Epithelial cell of esophagus (primary cell): ENCODE data around the gene LCN15.

Source experiments
- DNase-seq: peaks from one replicate; pipeline ENCODE4 v3.0.0; 2010; ENCODE audit warnings: low read depth
- H3K4me3 ChIP-seq: 2 replicates; pipeline ENCODE4 v1.5.1; 2011; ENCODE audit warnings: mild to moderate bottlenecking, low read length, control low read depth
- TF ChIP-seq, protein P1 (sequence below): IDR thresholded peaks from 2 replicates; pipeline ENCODE4 v1.5.1; 2011; ENCODE audit warnings: low read depth, mild to moderate bottlenecking, low read length, control low read depth, inconsistent platforms; ENCODE audit not compliant: insufficient read depth; ENCODE audit errors: missing control alignments

The LCN15 gene

DNA sequence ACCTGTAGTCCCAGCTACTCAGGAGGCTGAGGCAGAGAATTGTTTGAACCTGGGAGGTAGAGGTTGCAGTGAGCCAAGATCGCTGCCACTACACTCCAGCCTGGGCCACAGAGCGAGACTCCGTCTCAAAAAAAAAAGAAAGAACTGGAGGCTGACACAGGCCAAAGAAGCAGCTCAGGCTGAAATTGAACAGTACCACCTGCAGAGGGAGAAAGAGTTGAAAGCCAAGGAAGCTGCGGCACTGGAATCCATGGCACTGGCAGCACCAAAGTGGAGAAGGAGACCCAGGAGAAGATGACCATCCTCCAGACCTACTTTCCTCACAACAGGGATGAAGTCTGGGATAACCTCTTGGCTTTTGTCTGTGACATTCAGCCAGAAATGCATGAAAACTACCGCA is 15.5 kb upstream of the LCN15 start:
- DNase-seq, result no peak
- TF ChIP-seq, protein P1, sequence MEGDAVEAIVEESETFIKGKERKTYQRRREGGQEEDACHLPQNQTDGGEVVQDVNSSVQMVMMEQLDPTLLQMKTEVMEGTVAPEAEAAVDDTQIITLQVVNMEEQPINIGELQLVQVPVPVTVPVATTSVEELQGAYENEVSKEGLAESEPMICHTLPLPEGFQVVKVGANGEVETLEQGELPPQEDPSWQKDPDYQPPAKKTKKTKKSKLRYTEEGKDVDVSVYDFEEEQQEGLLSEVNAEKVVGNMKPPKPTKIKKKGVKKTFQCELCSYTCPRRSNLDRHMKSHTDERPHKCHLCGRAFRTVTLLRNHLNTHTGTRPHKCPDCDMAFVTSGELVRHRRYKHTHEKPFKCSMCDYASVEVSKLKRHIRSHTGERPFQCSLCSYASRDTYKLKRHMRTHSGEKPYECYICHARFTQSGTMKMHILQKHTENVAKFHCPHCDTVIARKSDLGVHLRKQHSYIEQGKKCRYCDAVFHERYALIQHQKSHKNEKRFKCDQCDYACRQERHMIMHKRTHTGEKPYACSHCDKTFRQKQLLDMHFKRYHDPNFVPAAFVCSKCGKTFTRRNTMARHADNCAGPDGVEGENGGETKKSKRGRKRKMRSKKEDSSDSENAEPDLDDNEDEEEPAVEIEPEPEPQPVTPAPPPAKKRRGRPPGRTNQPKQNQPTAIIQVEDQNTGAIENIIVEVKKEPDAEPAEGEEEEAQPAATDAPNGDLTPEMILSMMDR, result peak; percentile 36

DNA sequence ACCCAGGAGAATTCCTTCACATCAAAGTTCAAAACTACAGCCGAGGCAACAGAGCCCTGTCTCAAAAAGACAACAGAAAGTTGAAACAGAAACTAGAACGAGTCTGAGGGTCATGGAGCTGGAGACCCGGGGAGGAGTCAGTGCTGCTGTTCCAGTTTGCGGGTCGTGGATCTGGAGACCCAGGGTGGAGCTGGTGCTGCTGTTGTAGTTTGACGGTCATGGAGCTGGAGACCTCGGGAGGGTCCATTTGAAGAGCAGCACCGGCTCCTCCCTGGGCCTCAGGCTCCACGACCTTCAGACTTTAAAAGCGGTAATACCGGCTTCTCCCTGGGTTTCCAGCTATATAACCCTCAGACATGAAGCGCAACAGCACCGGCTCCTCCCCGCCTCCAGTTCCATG is 13.0 kb upstream of the LCN15 start:
- no peak overlapping the region for H3K4me3 ChIP-seq
- TF ChIP-seq, protein P1, result no peak
- DNase-seq, result no peak

More for the DNA sequence above, 15.5 kb upstream of the LCN15 start:
- no peak overlapping the region for H3K4me3 ChIP-seq

DNA sequence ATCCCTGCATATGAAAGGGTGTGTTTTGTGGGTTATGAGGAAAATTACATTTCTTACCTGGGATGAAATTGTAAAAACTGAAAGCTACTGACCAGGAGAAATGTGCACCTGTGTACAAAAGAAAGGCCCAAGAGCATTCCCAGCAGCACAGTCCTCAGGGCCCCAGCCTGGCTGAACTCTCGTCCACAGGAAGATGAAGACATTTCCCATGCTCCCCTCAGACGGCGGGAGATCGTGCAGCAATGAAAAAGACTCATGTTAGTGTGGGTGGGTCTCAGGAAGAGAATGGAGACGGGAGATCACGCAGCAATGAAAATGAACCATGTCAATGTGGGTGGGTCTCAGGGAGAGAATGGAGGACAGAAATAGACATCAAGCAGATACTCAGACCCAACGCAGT is 12.6 kb upstream of the LCN15 start:
- TF ChIP-seq, protein P1, result no peak
- DNase-seq, result no peak
- no peak overlapping the region for H3K4me3 ChIP-seq

DNA sequence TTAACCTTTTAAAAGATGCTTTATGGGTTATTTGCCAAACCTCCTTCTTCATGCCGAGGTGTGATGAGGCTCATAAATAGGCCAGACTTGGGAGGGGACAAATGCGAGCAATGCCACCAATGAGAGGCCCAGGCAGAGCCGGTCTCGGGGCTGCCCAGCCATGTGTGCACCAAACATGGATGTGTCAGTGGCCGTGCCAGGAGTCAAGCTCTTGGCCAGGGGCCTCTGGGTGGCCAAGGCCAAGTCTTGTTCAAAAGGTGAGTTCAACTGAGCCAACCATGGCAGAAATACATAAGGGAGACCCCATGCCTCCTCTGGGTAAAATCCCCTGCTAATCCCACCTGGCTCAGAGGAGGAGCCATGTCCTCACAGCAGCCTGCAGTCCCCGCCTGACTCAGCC is 10.9 kb upstream of the LCN15 start:
- TF ChIP-seq, protein P1, result no peak
- H3K4me3 ChIP-seq, result no peak overlapping the region
- no peak for DNase-seq

DNA sequence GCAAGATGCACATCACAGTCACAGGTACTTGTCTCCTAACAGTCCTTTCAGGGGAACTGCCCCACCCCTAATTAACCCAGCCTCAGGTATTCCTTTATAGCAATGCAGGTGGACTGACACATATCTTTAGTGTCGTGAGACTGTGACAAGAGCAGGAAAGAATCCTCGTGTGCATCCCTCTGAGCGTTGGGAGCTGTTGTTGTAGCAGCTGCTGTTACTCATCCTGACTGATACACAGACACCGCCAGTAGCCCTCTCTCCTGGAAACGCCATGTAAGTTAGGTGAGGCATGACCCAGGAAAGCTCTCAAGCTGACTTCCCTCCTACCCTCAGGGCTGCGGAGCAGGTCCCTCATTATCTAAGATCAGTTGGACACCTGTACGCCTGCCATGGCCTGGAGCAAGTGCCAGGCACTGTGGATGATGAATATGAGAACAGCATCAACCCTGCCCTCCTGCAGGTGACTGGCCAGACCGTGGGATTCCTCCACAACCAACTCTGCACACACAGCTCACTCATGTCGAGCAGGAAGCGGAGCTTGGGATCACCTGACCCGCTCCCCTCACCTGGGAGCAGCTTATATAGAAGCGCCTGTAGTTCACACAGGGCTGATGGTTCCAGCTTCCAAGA is 10.2 kb upstream of the LCN15 start:
- DNase-seq, result no peak
- no peak overlapping the region for H3K4me3 ChIP-seq
- TF ChIP-seq, protein P1, result no peak

DNA sequence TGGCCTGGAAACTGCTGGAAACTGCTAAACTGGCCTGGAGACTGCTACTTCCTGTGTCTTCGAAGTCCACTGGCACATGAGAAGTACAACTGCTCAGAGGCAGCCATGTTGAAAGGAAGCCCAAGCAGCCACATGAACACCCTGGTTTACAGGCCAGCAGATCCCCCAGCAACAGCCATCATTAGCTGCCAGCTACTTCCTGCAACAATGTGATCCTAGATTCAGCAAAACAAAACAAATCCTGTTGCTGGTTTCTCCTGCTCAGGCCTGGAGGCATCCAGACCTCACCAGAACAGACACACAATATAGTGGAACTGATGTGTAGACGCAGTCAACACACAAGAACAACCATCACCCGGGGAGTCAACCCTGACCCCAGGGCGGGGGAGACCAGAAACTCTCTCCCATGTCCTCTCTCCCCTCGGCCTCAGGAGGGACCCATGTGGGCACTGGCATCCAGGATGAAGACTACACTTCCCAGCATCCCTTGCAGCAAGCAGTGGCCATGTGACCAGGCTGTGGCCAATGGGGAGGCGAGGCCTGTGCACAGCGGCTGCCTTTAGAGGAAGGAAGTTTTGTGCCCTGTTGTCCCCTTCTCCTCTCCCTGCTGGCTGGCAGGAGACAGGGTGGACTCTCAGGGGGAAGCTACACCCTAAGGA is 9.2 kb upstream of the LCN15 start:
- TF ChIP-seq, protein P1, result no peak
- H3K4me3 ChIP-seq, result no peak overlapping the region
- DNase-seq, result no peak

DNA sequence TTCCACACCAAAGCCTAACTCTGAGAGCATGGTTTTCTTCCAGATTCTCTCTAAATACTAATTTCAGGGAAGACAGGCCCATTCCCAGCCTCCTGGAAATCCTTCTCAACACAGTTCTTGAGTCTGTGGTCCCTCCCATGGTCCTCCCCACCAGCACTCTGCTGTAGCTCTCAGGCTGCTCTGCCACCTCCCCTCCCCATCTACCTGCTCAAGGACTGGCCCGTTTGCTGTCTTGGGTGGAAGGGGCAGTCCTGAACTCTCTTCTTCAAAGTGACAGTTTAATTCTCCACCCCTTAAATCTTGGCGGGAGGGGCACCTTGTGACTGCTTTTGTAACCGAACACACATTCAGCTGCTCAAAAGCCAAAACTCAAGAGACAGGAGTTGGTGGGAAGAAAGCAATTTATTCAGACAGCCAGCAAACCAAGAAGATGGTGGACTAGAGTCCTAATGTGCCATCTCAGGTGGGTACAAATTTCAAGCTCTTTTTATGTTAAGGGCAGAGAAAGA is 7.6 kb upstream of the LCN15 start:
- TF ChIP-seq, protein P1, result no peak
- H3K4me3 ChIP-seq, result no peak overlapping the region
- no peak for DNase-seq
